IPS-18c (cell line): Measurements from ENCODE around the gene ZDHHC19.
"Not testable (repeated sequence)": the region's sequence is repeated elsewhere in the genome, so short reads cannot be mapped to it uniquely, and the experiment has no call there.

ENCODE experiments used
- H3K4me3 ChIP-seq: 2 replicates; pipeline ENCODE4 v1.7.0; 2013; ENCODE audit warnings: low read depth, mild to moderate bottlenecking, low read length, moderate library complexity; ENCODE audit not compliant: insufficient read depth
- H3K9me3 ChIP-seq: one replicate; pipeline ENCODE4 v1.6.1; 2013; ENCODE audit warnings: mild to moderate bottlenecking, low read length, moderate library complexity; ENCODE audit not compliant: control insufficient read depth, insufficient read depth

ZDHHC19 gene

DNA sequence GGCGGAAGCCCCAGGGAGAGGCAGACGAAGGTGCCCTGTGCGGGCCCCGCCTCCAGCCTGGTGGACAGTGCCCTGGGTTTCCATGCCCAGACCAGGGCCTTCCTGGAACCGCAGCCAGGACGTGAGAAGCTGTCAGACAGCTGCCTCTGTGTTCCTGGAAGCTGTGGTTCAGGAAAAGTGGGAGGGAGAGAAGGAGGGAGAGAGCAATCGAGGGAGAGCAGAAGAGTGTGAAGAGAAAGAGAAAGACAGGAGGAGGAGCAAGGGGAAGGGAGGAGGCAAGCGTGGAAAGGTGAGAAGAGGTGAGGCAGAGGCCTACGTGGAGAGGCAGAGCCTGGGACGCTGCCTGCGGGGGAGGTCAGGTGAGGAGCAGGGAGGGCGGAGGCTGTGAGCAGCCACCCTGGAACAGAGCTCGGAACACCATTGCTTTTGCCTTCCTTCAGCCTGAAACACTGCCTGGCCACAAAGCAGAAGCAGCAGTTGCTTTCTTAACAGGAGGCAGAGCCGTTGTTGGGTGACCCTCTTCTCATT lies 18.6 kb downstream of the ZDHHC19 start:
- Histone ChIP-seq H3K9me3 (no peaks in the 10 kb centered on the region), H3K4me3 (no peak overlapping the region)

DNA sequence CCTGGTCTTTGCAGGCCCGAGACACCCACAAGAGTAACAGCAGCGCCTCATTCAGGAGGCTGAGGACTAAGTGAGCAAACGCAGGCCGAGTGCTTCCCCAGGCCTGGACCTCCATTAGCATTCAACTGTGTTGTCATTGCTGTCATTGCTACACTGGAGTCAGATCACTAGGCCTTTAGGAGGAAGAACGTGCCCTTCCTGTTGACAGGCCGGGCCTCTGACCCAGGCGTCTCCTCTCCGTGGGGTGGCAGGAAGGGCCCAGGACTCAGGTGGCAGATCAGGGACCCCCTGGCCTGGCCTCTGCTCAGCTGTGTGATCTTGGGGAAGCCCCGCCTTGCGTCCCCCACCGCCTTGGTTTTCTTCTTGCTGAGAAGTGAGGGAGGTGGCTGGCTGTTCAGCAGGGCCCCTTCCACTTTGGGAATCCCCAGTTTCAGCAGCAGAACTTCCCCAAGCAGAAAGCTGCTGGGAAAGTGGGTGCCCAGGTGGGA lies 19.1 kb downstream of the ZDHHC19 start:
- H3K9me3 ChIP-seq: no peaks in the 10 kb centered on the region
- no peak overlapping the region for H3K4me3 ChIP-seq

DNA sequence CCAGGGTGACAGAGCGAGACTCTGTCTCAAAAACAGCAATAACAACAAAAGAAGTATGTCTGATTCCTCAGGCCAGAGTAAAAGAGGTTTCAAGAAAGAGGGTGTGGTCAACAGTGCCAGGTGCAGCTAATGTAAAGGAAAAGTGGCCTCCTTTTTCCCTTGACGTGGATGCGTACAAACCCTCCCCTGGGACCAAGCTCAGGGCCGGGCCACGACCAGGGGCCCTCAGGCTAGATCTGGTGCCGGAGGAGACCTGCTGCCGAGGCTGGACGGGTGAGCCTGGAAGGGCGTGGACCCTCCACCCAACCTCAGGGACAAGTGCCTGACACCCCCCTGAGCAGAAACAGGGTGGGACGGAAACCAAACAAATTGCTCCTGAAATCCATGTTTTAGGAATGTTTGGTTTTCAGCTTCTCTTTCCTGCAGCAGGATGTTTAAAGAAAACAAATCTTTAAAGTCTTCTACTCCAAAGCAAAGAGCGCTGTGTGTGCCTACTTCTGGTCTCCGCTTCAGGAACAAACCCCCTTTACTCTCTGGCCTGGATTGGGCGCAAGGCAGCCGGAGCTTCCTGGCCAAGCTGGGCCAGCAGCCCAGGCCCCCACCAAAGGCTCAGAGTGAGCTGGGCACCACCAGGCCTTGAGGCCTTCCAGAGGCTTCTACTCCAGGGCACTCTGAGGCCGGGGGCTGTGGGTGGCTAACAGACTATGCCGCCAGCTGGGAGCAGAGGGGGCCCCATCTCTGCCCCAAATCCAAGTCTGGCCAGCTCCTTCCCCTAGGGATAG lies 21.4 kb downstream of the ZDHHC19 start:
- no peaks in the 10 kb centered on the region for H3K9me3 ChIP-seq
- H3K4me3 ChIP-seq: no peak overlapping the region

DNA sequence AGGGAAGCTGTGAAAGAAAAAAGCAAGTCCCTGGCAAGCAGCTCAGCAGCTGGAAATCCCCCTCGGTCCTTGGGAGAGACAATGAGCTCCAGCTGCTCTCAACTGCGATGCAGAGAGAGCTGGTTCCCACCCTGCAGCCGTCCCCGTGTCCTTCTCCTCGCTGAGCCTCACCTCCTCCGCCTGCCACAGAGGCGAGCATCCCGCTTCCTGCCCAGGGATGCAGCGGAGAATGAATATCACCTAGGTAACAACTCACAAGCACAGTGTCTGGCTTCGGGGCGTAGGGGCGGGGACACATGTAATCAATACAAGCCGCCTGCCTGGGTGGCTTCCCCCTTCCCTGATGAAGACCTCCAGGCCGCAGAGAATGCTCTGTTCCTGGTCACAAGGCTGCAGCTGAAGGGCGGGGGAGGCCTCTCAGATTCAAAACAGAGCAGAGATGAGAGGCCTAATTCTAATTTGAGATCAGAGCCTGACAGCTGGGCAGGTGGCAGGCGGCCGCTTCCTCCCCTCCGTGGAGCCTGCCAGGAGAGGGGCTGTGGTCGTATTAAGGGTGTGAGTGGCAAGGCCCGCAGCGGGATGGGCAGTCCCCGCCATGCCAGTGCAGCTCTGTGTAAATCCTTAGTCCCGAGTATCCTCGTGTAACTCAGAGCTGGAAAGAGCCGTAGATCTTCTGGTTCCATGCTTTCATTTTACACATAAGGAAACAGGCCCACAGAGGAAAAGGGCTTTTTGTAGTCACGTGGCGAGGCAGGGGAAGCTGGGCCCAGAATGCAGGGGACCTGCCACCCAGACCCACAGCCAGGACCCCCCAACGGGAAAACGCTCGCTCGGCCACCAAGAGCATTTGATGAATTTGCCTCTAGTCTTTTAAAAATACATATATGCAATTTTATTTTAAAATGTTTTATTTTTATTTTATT lies 24.3 kb downstream of the ZDHHC19 start:
- no peak overlapping the region for H3K4me3 ChIP-seq

DNA sequence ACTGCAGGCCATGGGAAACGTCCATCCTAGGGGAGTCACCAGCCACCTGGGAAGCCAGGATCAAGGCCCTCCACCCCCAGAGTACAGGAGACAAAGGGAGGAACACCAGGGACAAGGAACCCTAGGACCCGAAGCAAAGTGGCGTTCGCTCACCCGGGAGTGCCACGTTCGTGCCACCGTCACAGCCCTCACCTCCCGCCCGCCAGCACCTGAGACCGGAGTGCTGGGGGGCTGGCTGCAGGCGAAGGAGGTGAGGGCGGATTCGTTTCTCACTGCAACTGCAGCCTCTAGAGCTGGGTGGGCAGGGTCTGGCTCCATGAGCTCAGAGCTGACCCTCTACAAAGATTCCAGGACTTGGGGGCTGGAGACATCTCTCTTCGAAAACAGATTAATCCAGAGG lies 26.3 kb downstream of the ZDHHC19 start:
- Histone ChIP-seq H3K9me3 (no peaks in the 10 kb centered on the region), H3K4me3 (no peak overlapping the region)

More for the DNA sequence above, 24.3 kb downstream of the ZDHHC19 start:
- no peaks in the 10 kb centered on the region for H3K9me3 ChIP-seq

DNA sequence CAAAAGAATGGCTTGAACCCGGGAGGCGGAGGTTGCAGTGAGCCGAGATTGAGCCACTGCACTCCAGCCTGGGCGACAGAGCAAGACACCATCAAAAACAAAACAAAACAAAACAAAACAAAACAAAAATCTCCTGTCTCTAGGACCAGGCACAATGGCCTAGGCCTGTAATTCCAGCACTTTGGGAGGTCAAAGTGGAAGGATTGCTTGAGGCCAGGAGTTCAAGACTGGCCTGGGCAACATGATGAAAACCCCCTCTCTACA lies 27.1 kb downstream of the ZDHHC19 start:
- H3K4me3 ChIP-seq: not testable (repeated sequence)

DNA sequence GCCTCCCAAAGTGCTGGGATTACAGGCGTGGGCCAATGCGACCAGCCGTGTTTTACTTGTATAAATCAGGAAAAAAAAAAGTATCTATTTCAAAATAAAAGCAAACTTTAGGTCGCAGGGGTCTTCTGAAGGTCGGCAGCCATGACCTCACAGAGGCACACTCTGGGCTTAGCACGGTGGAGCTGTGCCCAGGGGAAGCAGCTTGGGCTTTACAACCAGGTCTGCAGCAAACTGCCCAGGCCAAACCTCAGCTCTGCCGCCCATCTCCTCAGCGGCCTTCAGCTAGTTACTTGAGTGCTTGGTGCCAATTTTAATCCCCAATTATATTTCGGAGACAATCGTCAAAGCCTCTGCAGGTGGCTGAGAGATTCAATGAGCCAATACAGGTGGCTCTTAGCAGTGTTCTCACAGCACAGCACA lies 30.1 kb downstream of the ZDHHC19 start:
- no peak overlapping the region for H3K4me3 ChIP-seq
- H3K9me3 ChIP-seq: no peaks in the 10 kb centered on the region

More for the DNA sequence above, 27.1 kb downstream of the ZDHHC19 start:
- not testable (repeated sequence) for H3K9me3 ChIP-seq

DNA sequence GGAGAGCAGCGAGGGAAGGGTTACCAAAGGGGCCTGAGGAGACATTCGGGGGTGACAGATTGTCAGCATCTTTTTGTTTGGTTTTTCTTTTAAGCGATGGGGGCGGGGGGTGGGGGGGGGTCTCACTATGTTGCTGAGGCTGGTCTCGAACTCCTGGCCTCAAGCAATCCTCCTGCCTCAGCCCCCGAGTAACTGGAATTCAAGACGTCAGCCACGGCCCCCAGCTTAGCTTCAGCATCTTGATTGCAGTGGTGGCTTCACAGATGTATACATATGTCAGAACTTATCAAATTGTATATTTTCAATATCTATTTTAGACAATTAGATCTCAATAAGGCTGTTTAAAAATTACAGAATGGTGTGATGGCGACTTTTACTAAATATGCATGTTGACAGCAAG lies 30.9 kb downstream of the ZDHHC19 start:
- Histone ChIP-seq H3K4me3 (no peak overlapping the region), H3K9me3 (no peaks in the 10 kb centered on the region)

DNA sequence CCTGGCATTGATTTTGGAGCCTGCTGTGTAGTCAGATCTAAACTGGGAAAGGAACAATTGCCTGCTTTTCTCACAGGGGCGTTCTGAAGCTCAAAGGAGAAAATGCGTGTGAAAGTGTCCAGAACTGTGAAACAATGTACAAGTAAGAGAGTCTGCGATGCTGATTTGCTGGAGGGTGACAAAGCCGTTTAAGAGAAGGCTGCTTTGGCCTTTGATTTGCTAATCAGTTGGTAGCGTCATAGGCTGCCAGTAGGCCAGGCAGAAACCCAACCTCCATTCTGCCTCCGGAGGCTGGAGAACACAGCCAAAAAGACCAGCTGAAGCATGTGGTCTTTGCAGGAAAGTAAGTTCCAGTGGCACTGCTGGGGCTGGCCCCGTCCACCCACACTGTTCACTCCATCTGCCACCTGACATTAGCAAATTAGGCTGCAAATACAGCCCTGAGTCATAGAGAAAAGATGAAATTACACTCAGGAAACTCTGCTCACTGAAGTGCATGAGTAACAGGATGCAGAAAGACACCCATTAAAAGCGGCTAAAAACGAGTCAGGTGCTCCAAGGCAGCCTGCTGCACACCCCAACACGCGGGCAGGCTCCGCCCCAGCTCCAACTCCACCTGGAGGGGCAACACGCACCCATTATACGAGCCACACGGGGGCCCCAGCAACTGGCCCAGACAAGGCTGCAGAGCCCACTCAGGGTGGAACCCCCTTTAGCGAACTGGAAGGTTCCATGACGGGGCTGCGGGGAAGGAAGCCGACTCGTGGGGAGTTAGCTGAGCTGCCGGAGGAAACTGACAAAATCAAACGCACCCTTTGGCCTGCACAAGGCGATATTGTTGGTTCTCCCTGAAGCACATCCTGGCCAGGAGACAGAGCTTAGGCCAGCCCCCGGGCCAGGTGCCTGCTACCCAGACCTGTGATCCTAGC lies 31.6 kb downstream of the ZDHHC19 start:
- H3K9me3 ChIP-seq: no peaks in the 10 kb centered on the region
- H3K4me3 ChIP-seq: no peak overlapping the region

DNA sequence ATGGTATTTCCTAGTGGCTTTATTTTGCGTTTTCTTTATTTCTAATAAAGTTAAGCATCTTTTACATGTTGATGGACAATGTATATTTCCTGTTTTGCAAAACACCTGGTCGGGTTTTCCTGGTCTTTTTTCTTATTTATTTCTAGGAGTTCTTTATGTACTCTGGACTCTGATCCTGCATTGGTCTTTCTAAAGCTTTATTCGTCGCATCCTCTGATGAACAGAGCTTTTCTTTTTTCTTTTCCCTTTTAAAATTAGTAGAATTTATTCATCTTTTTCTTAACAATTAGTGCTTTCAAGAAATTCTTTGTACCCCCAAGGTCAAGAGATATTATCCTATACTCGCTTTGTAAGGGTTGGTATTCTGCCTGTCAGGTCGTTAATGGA lies 32.2 kb downstream of the ZDHHC19 start:
- H3K4me3 ChIP-seq: no peak overlapping the region
- no peaks in the 10 kb centered on the region for H3K9me3 ChIP-seq

DNA sequence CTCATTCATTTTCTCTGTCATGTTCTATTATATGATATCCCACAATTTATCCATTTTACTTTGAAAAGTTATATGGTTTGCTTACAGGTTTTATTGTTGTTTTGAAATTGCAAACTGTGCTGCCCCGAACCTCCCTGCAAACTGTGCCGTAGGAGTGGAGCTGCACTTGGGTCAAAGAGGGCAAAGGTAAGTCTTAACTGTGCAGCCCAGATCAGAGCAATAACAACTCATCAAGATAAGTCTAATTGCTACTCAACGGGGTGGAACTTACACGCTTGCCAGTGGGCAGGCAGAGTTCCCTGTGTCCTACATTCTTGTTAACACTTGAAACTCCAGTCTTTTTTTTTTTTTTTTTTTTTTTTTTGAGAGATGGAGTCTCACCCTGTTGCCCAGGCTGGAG lies 33.2 kb downstream of the ZDHHC19 start:
- Histone ChIP-seq H3K4me3 (no peak overlapping the region), H3K9me3 (no peaks in the 10 kb centered on the region)

DNA sequence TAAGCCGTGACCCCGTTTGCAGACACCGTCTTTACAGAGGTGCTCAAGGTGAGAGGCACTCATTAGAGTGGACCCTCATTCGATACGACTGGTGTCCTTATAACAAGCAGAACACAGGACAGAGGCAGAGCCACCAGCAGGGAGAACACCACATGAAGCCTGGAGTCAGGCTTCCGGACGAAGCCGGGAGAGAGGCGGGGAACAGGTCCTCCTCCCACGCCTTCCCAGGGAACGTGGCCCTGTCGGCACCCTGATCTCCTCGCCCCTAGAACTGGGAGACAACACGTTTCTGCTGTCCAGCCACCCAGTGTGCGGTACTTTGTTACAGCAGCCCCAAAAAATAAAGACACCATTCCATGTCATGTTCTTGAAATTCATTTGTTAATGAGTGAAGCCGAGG lies 33.6 kb downstream of the ZDHHC19 start:
- Histone ChIP-seq H3K9me3 (no peaks in the 10 kb centered on the region), H3K4me3 (no peak overlapping the region)

DNA sequence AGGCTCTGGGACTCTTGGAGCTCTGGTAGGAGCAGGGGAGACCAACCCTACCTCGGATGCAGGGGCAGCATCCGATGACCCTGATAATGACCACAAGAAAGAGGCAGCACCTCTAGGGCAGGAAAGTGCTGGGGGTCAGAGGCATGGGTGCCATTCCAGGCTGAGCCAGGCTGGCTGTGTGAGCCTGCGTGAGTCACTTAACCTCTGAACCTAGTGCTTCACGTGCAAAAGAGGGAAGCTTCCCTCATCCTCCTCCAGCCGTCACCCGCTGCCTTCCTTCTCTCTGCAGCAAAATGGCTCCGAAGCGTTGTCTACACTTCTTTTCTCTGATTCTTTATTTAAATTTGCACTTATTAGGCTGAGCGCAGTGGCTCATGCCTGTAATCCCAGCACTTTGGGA lies 35.5 kb downstream of the ZDHHC19 start:
- no peaks in the 10 kb centered on the region for H3K9me3 ChIP-seq
- H3K4me3 ChIP-seq: no peak overlapping the region

DNA sequence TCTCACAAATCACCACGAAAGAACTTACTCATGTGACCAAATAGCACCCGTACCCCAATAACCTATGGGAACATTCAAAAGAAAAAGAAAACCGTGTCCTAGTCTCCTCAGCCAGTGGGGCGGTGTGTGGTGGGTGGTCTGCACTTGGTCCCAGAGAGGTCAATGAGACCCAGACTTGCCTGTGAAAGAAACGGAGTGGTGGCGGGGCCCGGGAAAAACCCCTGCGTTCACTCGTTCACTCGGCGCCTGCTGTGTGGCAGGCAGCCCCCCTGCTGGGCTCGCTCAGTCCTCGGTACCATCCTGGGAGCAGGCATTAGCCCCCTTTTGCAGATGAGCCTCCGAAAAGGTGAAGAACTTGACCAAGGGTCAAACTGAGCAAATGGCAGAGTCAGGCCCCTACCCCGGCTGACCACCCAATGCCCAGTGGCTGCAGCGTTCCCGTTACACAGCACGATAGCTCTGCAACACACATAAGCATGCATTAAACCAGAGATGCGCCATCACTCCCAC lies 36.0 kb downstream of the ZDHHC19 start:
- Histone ChIP-seq H3K4me3 (no peak overlapping the region), H3K9me3 (no peaks in the 10 kb centered on the region)

DNA sequence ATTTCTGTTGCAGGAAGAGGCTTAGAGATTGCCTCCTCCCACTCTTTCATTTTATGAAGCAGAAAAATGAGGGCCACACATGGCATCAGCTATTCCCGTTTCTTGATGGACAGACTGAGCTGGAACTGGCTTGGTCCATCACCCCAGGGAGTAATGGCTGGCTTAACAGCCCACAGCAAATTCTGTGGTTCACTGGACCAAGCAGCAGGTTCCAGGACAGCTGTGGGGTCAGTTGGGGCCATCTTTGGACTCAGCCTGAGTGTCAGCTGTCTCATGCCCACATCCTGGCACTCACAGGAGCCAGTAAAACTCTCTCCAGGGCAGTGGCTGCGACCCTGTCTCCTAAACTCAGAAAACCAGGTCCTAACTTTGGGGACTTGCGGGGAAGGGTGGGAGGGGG lies 36.5 kb downstream of the ZDHHC19 start:
- no peaks in the 10 kb centered on the region for H3K9me3 ChIP-seq

DNA sequence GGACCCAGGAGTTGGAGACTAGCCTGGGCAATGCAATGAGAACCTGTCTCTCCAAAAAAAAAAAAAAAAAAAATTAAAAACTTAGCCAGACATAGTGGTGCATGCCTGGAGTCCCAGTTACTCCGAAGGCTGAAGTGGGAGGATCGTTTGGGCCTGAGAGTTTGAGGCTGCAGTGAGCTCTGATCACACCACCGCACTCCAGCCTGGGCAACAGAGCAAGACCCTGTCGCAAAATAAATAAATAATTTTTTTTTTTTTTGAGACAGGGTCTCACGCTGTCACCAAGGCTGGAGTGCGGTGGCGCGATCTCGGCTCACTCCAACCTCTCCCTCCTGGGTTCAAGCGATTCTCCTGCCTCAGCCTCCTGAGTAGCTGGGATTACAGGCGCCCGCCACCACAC lies 40.9 kb downstream of the ZDHHC19 start:
- H3K9me3 ChIP-seq, H3K4me3 ChIP-seq: not testable (repeated sequence)

More for the DNA sequence above, 36.5 kb downstream of the ZDHHC19 start:
- no peak overlapping the region for H3K4me3 ChIP-seq

DNA sequence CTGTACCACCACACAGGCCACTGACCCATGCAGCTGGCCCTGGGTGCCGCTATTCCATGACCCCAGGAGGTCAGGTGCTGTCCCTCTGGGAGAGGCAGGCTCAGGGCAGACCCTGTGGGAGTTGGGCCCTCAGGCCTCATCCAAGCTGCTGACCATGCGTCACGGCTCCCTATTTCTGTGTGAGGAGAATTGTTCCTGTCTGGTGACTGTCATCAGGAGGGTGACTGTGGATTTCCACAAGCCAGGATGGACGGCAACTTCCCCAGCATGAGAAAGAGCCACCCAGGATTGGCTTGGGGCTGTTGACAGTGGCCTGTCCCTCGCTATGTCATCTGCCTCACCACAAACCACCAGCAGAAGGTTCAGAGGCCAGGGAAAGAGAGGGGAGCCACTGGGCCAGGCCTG lies 41.4 kb downstream of the ZDHHC19 start:
- no peaks in the 10 kb centered on the region for H3K9me3 ChIP-seq
- no peak overlapping the region for H3K4me3 ChIP-seq
